Endothelial cell of umbilical vein (primary cell): ENCODE data around the gene TANGO6. TPM values are rescaled to one million over a fixed set of nuclear protein-coding genes. Genes with fewer than 3 reads are reported as not detected.

ENCODE experiments used
- BruUV-seq: library from RNA; stranded (reverse); fragments of 400-500 nt; replicated peaks from 2 replicates; lab custom pipeline; 2021; lab: Mats Ljungman, UMichigan
- CTCF ChIA-PET: fragments of 300-600, 350-600 bp; sonication (Branson Sonifier 250); formaldehyde crosslinking; loops from one replicate; lab custom pipeline; 2021; ENCODE audit warnings: antibody characterized with exemption, inconsistent platforms; lab: Charles Lee
- POLR2A ChIA-PET: fragments of 300-600, 350-600 bp; sonication (Branson Sonifier 250); formaldehyde crosslinking; loops from one replicate; lab custom pipeline; 2021; ENCODE audit warnings: antibody characterized with exemption, inconsistent platforms; lab: Charles Lee
- DNase-seq: peaks from one replicate; pipeline ENCODE4 v3.0.0-alpha.2; 2011; ENCODE audit warnings: low read depth, low spot score
- FAIRE-seq: peaks from 2 replicates; lab custom pipeline; 2011; peaks lifted over from hg19 to GRCh38; lab: Jason Lieb, UNC
- H2AFZ ChIP-seq: 2 replicates; pipeline ENCODE4 v1.6.0; 2012; ENCODE audit warnings: low read depth, low read length, control low read depth, inconsistent platforms
- H3K27ac ChIP-seq: 2 replicates; pipeline ENCODE4 v1.5.1; 2011; ENCODE audit warnings: low read depth, mild to moderate bottlenecking, control low read depth, low read length, moderate library complexity; ENCODE audit not compliant: insufficient read depth
- H3K27me3 ChIP-seq, 2 experiments: 2 replicates each; pipeline versions ENCODE4 v1.6.0 to v1.6.1; 2011; ENCODE audit warnings: low read length in 2 of 2, mixed read lengths in 1 of 2; ENCODE audit not compliant: control insufficient read depth in 2 of 2, insufficient read depth in 2 of 2
- H3K36me3 ChIP-seq, 2 experiments: 2 replicates in 1 of 2; 3 replicates in 1 of 2; pipeline ENCODE4 v1.5.1; 2011; ENCODE audit warnings: low read length in 2 of 2, mild to moderate bottlenecking in 1 of 2, moderate library complexity in 1 of 2; ENCODE audit not compliant: control insufficient read depth in 2 of 2, insufficient read depth in 2 of 2; ENCODE audit errors: extremely low read depth in 1 of 2
- H3K4me1 ChIP-seq: 3 replicates; pipeline ENCODE4 v1.5.1; 2011; ENCODE audit warnings: mild to moderate bottlenecking, low read length; ENCODE audit not compliant: control insufficient read depth, insufficient read depth; ENCODE audit errors: extremely low read depth
- H3K4me2 ChIP-seq: 2 replicates; pipeline ENCODE4 v1.6.1; 2011; ENCODE audit warnings: low read length, control low read depth, mixed read lengths; ENCODE audit not compliant: insufficient read depth
- H3K4me3 ChIP-seq, 3 experiments: fragments of 200-600 bp in 1 of 3; sonication (generic), shearing (Covaris generic) in 1 of 3; replicated peaks in 1 of 3; 2 replicates each; pipeline ENCODE4 v1.5.1; 2011 to 2016; ENCODE audit warnings: control low read depth in 3 of 3, low read length in 3 of 3, mild to moderate bottlenecking in 2 of 3, inconsistent platforms in 1 of 3, low read depth in 1 of 3, moderate library complexity in 1 of 3; ENCODE audit not compliant: insufficient read depth in 1 of 3
- H3K79me2 ChIP-seq: 2 replicates; pipeline ENCODE4 v1.6.0; 2012; ENCODE audit warnings: low read length, inconsistent platforms; ENCODE audit not compliant: control insufficient read depth, insufficient read depth
- H3K9ac ChIP-seq: replicated peaks from 2 replicates; pipeline ENCODE3; 2011; ENCODE audit warnings: low read length, control low read depth; ENCODE audit not compliant: insufficient read depth; ENCODE audit errors: extremely low read depth
- H3K9me1 ChIP-seq: replicated peaks from 3 replicates; pipeline ENCODE4 v1.6.0; 2011; ENCODE audit warnings: mild to moderate bottlenecking, low read length; ENCODE audit not compliant: control insufficient read depth, insufficient read depth; ENCODE audit errors: extremely low read depth
- H3K9me3 ChIP-seq: replicated peaks from 2 replicates; pipeline ENCODE4 v1.5.1; 2012; ENCODE audit warnings: low read length, inconsistent platforms; ENCODE audit not compliant: control insufficient read depth, insufficient read depth
- H4K20me1 ChIP-seq: replicated peaks from 2 replicates; pipeline ENCODE3; 2011; ENCODE audit warnings: mild to moderate bottlenecking, low read length; ENCODE audit not compliant: control insufficient read depth, insufficient read depth; ENCODE audit errors: extremely low read depth
- EZH2 ChIP-seq: IDR thresholded peaks from 2 replicates; pipeline ENCODE4 v1.6.1; 2012; ENCODE audit warnings: borderline replicate concordance, low read depth, mild to moderate bottlenecking, moderate library complexity, low read length, inconsistent platforms; ENCODE audit not compliant: severe bottlenecking
- FOS ChIP-seq: IDR thresholded peaks from 2 replicates; pipeline ENCODE4 v1.6.1; 2011; ENCODE audit warnings: mild to moderate bottlenecking, low read length, moderate library complexity, borderline replicate concordance; ENCODE audit not compliant: insufficient read depth
- GATA2 ChIP-seq: IDR thresholded peaks from 2 replicates; pipeline ENCODE4 v1.7.0; 2011; ENCODE audit warnings: low read depth, mild to moderate bottlenecking, moderate library complexity, mixed read lengths, low read length; ENCODE audit not compliant: insufficient read length, insufficient read depth
- JUN ChIP-seq: IDR thresholded peaks from 2 replicates; pipeline ENCODE4 v1.6.1; 2011; ENCODE audit warnings: borderline replicate concordance, low read depth; ENCODE audit not compliant: insufficient read length, insufficient read depth
- MYC ChIP-seq: IDR thresholded peaks from one replicate; pipeline ENCODE4 v1.6.1; 2011; ENCODE audit warnings: mild to moderate bottlenecking, low read depth, low read length
- POLR2A ChIP-seq: IDR thresholded peaks from 2 replicates; pipeline ENCODE4 v1.6.1; 2012; ENCODE audit warnings: low read depth, mild to moderate bottlenecking, control low read depth, low read length
- POLR2AphosphoS5 ChIP-seq: IDR thresholded peaks from 2 replicates; pipeline ENCODE4 v1.6.1; 2012; ENCODE audit warnings: low read depth, mild to moderate bottlenecking, control low read depth, low read length, moderate library complexity; ENCODE audit not compliant: insufficient read depth
- dilution Hi-C: fragments of 300-500 bp; cut with MboI; formaldehyde crosslinking; loops from one replicate; pipeline ENCODE4 v1.15.0; 2019; ENCODE audit warnings: low sequenced_read_pairs; ENCODE audit not compliant: extremely low pct_ligation_motif_present
- intact Hi-C: fragments of 100-400 bp; cut with micrococcal nuclease; formaldehyde crosslinking; loops from one replicate; pipeline ENCODE4 v1.10.0; 2022
- polyA plus RNA-seq, 4 experiments: library from polyadenylated mRNA; depleted of rRNA in 3 of 4; stranded (reverse) in 3 of 4; unstranded in 1 of 4; fragments of >200 nt; gene quantifications; 2 replicates each; pipeline versions ENCODE4 v1.2.1 to v1.2.3, GENCODE V29; 2011 to 2012; ENCODE audit warnings: missing spikeins in 1 of 4
- total RNA-seq: library from RNA; stranded (reverse); gene quantifications from 2 replicates; pipeline ENCODE4 v1.2.3, GENCODE V29; 2021
- TF ChIP-seq, protein P1 (sequence below): IDR thresholded peaks from 2 replicates; pipeline ENCODE4 v1.6.1; 2011; ENCODE audit not compliant: insufficient read depth, insufficient read length
- TF ChIP-seq, protein P2 (sequence below), 2 donors: IDR thresholded peaks; 1 replicate in 1 of 2; 2 replicates in 1 of 2; pipeline ENCODE4 v1.5.1; 2011; ENCODE audit warnings: low read length in 2 of 2, mild to moderate bottlenecking in 2 of 2, moderate library complexity in 2 of 2, control low read depth in 1 of 2, inconsistent platforms in 1 of 2, low read depth in 1 of 2; ENCODE audit not compliant: insufficient read depth in 1 of 2; ENCODE audit errors: extremely low read depth in 1 of 2

TANGO6 gene
- total and polyA plus RNA-seq, 2 donors (not counting 3 experiments of a cell fraction or from before 2014, with no cell fraction given) = 6.7 to 21.2 TPM

DNA sequence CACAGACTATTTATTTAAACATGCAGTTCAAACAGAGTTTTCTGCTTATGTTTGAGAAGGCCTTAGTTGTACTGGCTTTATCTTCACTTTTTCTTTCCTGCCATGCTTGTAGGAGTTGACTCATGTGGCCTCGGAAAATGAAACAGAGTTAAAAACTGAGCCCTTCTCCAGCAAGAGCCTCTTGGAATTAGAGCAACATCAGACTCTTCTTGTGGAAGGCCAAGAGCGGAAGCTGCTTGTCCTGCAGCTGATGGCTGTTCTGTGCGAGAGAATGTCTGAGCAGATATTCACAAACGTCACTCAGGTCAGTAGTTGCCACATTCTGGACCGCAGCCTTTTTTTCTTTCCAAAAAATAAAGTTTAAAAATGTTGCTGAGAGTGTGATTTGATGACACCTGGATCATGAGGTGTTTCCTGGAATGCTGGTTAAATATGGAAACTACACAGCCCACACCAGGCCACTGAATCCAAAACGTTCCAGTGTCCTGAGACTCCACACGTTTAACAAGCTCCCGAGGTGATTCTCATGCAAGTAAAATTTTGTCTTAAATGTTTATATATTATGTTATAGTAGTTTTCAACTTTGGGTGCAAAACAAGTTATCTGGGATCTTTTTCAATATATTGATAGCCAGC is 65.9 kb downstream of the TANGO6 start:
- Histone ChIP-seq H4K20me1 (no peaks in the 10 kb centered on the region), H3K9me3 (no peaks in the 10 kb centered on the region), H3K4me2 (no peak overlapping the region), H3K27me3 (no peaks in the 10 kb centered on the region), H3K9ac (no peak overlapping the region), H3K4me1 (no peaks in the 10 kb centered on the region), H3K4me3 (no peak overlapping the region), H3K36me3 (peaks cover 0 to 4% of the 10 kb centered on the region in 2 experiments), H2AFZ (no peak overlapping the region), H3K9me1 (no peaks in the 10 kb centered on the region), H3K27ac (no peak overlapping the region), H3K79me2 (no peaks in the 10 kb centered on the region)
- BruUV-seq = no TSS peak
- no peak for DNase-seq
- intact Hi-C loops (no loop called here), dilution Hi-C loops (no loop called here)
- POLR2A ChIA-PET = interaction anchor here (0.6 kb wide), 1 partner anchor 158 kb away, joined by 8 read pairs; no protein-coding TSS in a partner anchor
- CTCF ChIA-PET = interaction anchor here (0.9 to 3.1 kb wide), 8 partner anchors 9 to 380 kb away, joined by 3 to 20 read pairs (median 6); partner anchors contain the start of gene HAS3
- TF ChIP-seq JUN = no peak
- TF ChIP-seq FOS = no peak
- no peak for TF ChIP-seq MYC
- TF ChIP-seq, protein P1, sequence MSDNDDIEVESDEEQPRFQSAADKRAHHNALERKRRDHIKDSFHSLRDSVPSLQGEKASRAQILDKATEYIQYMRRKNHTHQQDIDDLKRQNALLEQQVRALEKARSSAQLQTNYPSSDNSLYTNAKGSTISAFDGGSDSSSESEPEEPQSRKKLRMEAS = no peak
- no peak for TF ChIP-seq POLR2A
- no peak for TF ChIP-seq GATA2
- TF ChIP-seq, protein P2, sequence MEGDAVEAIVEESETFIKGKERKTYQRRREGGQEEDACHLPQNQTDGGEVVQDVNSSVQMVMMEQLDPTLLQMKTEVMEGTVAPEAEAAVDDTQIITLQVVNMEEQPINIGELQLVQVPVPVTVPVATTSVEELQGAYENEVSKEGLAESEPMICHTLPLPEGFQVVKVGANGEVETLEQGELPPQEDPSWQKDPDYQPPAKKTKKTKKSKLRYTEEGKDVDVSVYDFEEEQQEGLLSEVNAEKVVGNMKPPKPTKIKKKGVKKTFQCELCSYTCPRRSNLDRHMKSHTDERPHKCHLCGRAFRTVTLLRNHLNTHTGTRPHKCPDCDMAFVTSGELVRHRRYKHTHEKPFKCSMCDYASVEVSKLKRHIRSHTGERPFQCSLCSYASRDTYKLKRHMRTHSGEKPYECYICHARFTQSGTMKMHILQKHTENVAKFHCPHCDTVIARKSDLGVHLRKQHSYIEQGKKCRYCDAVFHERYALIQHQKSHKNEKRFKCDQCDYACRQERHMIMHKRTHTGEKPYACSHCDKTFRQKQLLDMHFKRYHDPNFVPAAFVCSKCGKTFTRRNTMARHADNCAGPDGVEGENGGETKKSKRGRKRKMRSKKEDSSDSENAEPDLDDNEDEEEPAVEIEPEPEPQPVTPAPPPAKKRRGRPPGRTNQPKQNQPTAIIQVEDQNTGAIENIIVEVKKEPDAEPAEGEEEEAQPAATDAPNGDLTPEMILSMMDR (IDR thresholded peaks at IDR 0.05; ENCODE audit: extremely low read depth in 1 of 2, insufficient read depth in 1 of 2, low read depth in 1 of 2, low read length in 2 of 2) = no peak
- TF ChIP-seq EZH2 = no peak
- TF ChIP-seq POLR2AphosphoS5 = no peak
- FAIRE-seq = no peak
